Colonic mucosa (tissue), 4 donors: Measurements from ENCODE around the gene STBD1. TPM values are rescaled to one million over a fixed set of nuclear protein-coding genes. Genes with fewer than 3 reads are reported as not detected.

Source experiments
- DNase-seq: peaks from one replicate; pipeline ENCODE4 v3.0.0-alpha.2; 2020
- H3K27ac ChIP-seq: fragments of 200-600 bp; one replicate; pipeline ENCODE4 v1.8.0; 2021
- H3K27me3 ChIP-seq: fragments of 200-600 bp; one replicate; pipeline ENCODE4 v1.8.0; 2021
- H3K36me3 ChIP-seq: fragments of 200-600 bp; one replicate; pipeline ENCODE4 v1.8.0; 2021
- H3K4me1 ChIP-seq: fragments of 200-600 bp; one replicate; pipeline ENCODE4 v1.8.0; 2021; ENCODE audit warnings: mild to moderate bottlenecking
- H3K4me3 ChIP-seq: fragments of 200-600 bp; one replicate; pipeline ENCODE4 v1.8.0; 2021
- H3K9ac ChIP-seq, 2 donors: one replicate each; pipeline ENCODE4 v1.7.0; 2013; ENCODE audit warnings: control low read depth in 2 of 2, low read depth in 2 of 2, low read length in 2 of 2
- H3K9me3 ChIP-seq: fragments of 200-600 bp; one replicate; pipeline ENCODE4 v1.8.0; 2021
- intact Hi-C: fragments of 100-400 bp; cut with DNase I; formaldehyde crosslinking; loops from one replicate; pipeline ENCODE4 v1.14.1; 2022
- total RNA-seq, 2 donors: library from RNA; stranded (reverse); fragmentation: NEBNext Ultra II Directional in 1 of 2; extraction: Animal tissue kit (Norgen Biotek cat#: 25700) in 1 of 2; gene quantifications; one replicate each; pipeline ENCODE4 v1.2.1, GENCODE V29; 2021
- TF ChIP-seq, protein P1 (sequence below): fragments of 200-600 bp; IDR thresholded peaks from one replicate; pipeline ENCODE4 v1.8.0; 2022; ENCODE audit warnings: antibody characterized with exemption, mild to moderate bottlenecking
- donor health status: healthy.
- donor health status: DM: no; HTN: no; CAD: no.
- donor health status: DM: no; HTN: no; CAD: no.

STBD1 gene
- total RNA-seq, 2 donors from 2014 or later = 11.8 to 39.2 TPM

DNA sequence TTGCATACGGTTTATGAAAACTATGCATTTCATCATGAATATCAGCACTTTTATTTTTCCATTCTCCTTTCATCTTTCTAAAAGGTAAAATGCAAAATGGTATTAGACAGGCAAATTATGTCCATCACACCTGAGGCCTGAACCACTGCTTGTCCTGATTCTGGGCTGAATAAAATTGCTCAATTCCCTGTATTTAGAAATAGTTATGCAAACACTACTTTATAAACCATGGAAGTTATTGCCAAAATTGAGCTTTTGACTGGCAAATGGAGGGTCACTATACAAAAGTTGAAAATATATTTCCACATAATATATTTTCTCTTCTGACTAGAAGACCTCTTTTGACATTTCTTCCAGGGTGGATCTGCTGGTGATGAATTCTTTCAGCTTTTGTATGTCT is 34.0 kb upstream of the STBD1 start:
- no peak for DNase-seq
- Histone ChIP-seq H3K27me3 (no peaks in the 10 kb centered on the region), H3K9ac (no peak overlapping the region), H3K9me3 (no peaks in the 10 kb centered on the region), H3K4me3 (no peak overlapping the region), H3K36me3 (no peaks in the 10 kb centered on the region), H3K27ac (no peak overlapping the region), H3K4me1 (no peaks in the 10 kb centered on the region)
- intact Hi-C loops = no loop called here
- TF ChIP-seq, protein P1, sequence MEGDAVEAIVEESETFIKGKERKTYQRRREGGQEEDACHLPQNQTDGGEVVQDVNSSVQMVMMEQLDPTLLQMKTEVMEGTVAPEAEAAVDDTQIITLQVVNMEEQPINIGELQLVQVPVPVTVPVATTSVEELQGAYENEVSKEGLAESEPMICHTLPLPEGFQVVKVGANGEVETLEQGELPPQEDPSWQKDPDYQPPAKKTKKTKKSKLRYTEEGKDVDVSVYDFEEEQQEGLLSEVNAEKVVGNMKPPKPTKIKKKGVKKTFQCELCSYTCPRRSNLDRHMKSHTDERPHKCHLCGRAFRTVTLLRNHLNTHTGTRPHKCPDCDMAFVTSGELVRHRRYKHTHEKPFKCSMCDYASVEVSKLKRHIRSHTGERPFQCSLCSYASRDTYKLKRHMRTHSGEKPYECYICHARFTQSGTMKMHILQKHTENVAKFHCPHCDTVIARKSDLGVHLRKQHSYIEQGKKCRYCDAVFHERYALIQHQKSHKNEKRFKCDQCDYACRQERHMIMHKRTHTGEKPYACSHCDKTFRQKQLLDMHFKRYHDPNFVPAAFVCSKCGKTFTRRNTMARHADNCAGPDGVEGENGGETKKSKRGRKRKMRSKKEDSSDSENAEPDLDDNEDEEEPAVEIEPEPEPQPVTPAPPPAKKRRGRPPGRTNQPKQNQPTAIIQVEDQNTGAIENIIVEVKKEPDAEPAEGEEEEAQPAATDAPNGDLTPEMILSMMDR = no peak

DNA sequence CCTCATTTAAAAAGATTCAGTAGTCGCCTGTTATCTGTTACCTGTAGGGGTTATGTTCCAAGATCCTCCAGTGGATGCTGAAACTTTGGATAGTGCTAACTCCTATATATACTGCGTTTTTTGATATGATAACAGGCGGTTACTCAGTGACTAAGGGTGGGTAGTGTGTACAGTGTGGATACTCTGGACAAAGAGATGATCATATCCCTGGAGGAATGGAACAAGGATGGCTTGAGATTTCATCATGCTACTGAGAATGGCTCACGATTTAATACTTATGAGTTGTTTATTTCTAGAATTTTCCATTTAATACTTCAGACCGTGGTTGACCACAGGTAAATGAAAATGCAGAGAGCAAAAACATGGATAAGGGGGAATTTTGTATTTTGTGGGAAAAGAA is 33.5 kb upstream of the STBD1 start:
- Histone ChIP-seq H3K9me3 (no peaks in the 10 kb centered on the region), H3K36me3 (no peaks in the 10 kb centered on the region), H3K4me1 (no peaks in the 10 kb centered on the region), H3K9ac (no peak overlapping the region), H3K4me3 (no peak overlapping the region), H3K27me3 (no peaks in the 10 kb centered on the region), H3K27ac (no peak overlapping the region)
- TF ChIP-seq, protein P1 = no peak
- no peak for DNase-seq
- intact Hi-C loops = no loop called here

GRCh38 chr4:76275486-76276124 is 30.9 kb upstream of the STBD1 start:
- Histone ChIP-seq H3K36me3 (no peaks in the 10 kb centered on the region), H3K4me1 (no peaks in the 10 kb centered on the region), H3K4me3 (no peak overlapping the region), H3K27me3 (no peaks in the 10 kb centered on the region), H3K27ac (no peak overlapping the region), H3K9me3 (no peaks in the 10 kb centered on the region), H3K9ac (no peak overlapping the region)
- TF ChIP-seq, protein P1 = no peak
- intact Hi-C loops = no loop called here
- DNase-seq = no peak

- Histone ChIP-seq H3K36me3 (no peaks in the 10 kb centered on the region), H3K27ac (no peak overlapping the region), H3K27me3 (no peaks in the 10 kb centered on the region), H3K9ac (no peak overlapping the region), H3K9me3 (no peaks in the 10 kb centered on the region), H3K4me1 (no peaks in the 10 kb centered on the region), H3K4me3 (no peak overlapping the region)
- TF ChIP-seq, protein P1 = no peak
- intact Hi-C loops = no loop called here
- no peak for DNase-seq
Measured at GRCh38 chr4:76276813-76277212, 29.7 kb upstream of the STBD1 start.

DNA sequence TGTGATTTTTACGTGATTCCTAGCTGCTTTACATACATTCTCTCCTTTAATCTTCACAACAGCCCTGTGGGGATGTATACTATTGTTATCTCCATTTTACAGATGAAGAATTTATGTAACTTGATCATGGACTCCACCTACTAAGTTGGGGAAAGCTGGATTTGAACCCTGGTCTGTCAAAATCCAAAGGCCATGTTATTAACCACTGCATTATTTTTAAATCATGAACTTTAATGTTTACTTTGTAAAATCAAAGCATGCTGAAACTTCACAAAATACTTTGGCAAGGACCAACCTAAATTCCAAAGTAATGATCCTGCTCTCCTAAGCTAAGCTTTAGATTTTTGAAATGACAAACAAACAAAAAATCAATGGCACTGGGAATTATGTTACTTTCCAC is 28.9 kb upstream of the STBD1 start:
- Histone ChIP-seq H3K27me3 (no peaks in the 10 kb centered on the region), H3K9me3 (no peaks in the 10 kb centered on the region)
- intact Hi-C loops = no loop called here

More for the DNA sequence above, 28.9 kb upstream of the STBD1 start:
- DNase-seq = no peak
- Histone ChIP-seq H3K9ac (no peak overlapping the region), H3K27ac (no peak overlapping the region), H3K4me3 (no peak overlapping the region), H3K36me3 (no peaks in the 10 kb centered on the region), H3K4me1 (no peaks in the 10 kb centered on the region)
- TF ChIP-seq, protein P1 = no peak
